HEK293 (cell line): ENCODE data around the gene BDNF.
"Not testable (repeated sequence)": the region's sequence is repeated elsewhere in the genome, so short reads cannot be mapped to it uniquely, and the experiment has no call there.

Experiments used
- CTCF ChIA-PET: fragments of 350-600 bp; formaldehyde crosslinking; extraction: SDS; loops from one replicate; lab custom pipeline; 2021; ENCODE audit warnings: antibody characterized with exemption; lab: Yijun Ruan, JAX
- POLR2A ChIA-PET: fragments of 300-600 bp; formaldehyde crosslinking; extraction: SDS; loops from one replicate; lab custom pipeline; 2020; ENCODE audit warnings: antibody characterized with exemption, inconsistent platforms; lab: Yijun Ruan, JAX
- H3K27ac ChIP-seq: fragments of 200-500 bp; sonication (Bioruptor generic); 2 replicates; pipeline ENCODE4 v1.5.1; 2014; ENCODE audit warnings: low read depth, low read length, control low read depth, inconsistent platforms; ENCODE audit errors: extremely low read depth
- H3K36me3 ChIP-seq, 2 experiments: fragments of 200-500 bp in 1 of 2; sonication (Bioruptor generic) in 1 of 2; 1 replicate in 1 of 2; 2 replicates in 1 of 2; pipeline ENCODE4 v1.5.1; 2014 to 2017; ENCODE audit warnings: inconsistent platforms in 2 of 2, low read length in 2 of 2; ENCODE audit not compliant: control insufficient read depth in 2 of 2, insufficient read depth in 1 of 2
- H3K4me1 ChIP-seq: fragments of 200-500 bp; sonication (Bioruptor generic); 2 replicates; pipeline ENCODE4 v1.5.1; 2014; ENCODE audit warnings: mild to moderate bottlenecking, low read length, inconsistent platforms; ENCODE audit not compliant: control insufficient read depth, insufficient read depth
- H3K4me3 ChIP-seq: 2 replicates; pipeline ENCODE4 v1.5.1; 2011; ENCODE audit warnings: low read depth, mild to moderate bottlenecking, control low read depth, low read length, moderate library complexity
- H3K9me3 ChIP-seq: fragments of 200-500 bp; sonication (Bioruptor generic); 2 replicates; pipeline ENCODE4 v1.5.1; 2014; ENCODE audit warnings: low read depth, low read length, inconsistent platforms; ENCODE audit not compliant: control insufficient read depth, insufficient read depth
- EGR2 ChIP-seq: fragments of 450-650 bp; formaldehyde crosslinking; IDR thresholded peaks from 2 replicates; pipeline ENCODE4 v1.5.1; 2016; ENCODE audit warnings: low read depth, missing biosample characterization, missing genetic modification characterization
- INSM2 ChIP-seq: fragments of 450-650 bp; formaldehyde crosslinking; IDR thresholded peaks from 2 replicates; pipeline ENCODE4 v1.5.1; 2016; ENCODE audit warnings: missing biosample characterization, missing genetic modification characterization
- OSR2 ChIP-seq: fragments of 450-650 bp; formaldehyde crosslinking; IDR thresholded peaks from 2 replicates; pipeline ENCODE4 v1.5.1; 2016; ENCODE audit warnings: missing biosample characterization, missing genetic modification characterization
- ZFP3 ChIP-seq: fragments of 450-650 bp; formaldehyde crosslinking; IDR thresholded peaks from 2 replicates; pipeline ENCODE4 v1.5.1; 2016; ENCODE audit warnings: low read depth, missing biosample characterization, missing genetic modification characterization
- ZNF132 ChIP-seq: fragments of 450-650 bp; formaldehyde crosslinking; IDR thresholded peaks from 2 replicates; pipeline ENCODE4 v1.5.1; 2017; ENCODE audit warnings: missing biosample characterization, missing genetic modification characterization, borderline replicate concordance
- ZNF19 ChIP-seq: fragments of 450-650 bp; formaldehyde crosslinking; IDR thresholded peaks from 2 replicates; pipeline ENCODE4; 2016; ENCODE audit warnings: missing biosample characterization, missing genetic modification characterization, low read depth
- ZNF23 ChIP-seq: fragments of 450-650 bp; formaldehyde crosslinking; IDR thresholded peaks from 2 replicates; pipeline ENCODE4 v1.5.1; 2016; ENCODE audit warnings: missing biosample characterization, missing genetic modification characterization, borderline replicate concordance
- ZNF280D ChIP-seq: fragments of 450-650 bp; formaldehyde crosslinking; IDR thresholded peaks from 2 replicates; pipeline ENCODE4 v1.5.1; 2016; ENCODE audit warnings: missing biosample characterization, missing genetic modification characterization
- ZNF311 ChIP-seq: fragments of 450-650 bp; formaldehyde crosslinking; IDR thresholded peaks from 2 replicates; pipeline ENCODE4 v1.5.1; 2017; ENCODE audit warnings: missing biosample characterization, missing genetic modification characterization, borderline replicate concordance
- ZNF488 ChIP-seq: fragments of 450-650 bp; formaldehyde crosslinking; IDR thresholded peaks from 2 replicates; pipeline ENCODE4 v1.5.1; 2016; ENCODE audit warnings: missing biosample characterization, missing genetic modification characterization
- ZNF555 ChIP-seq: fragments of 450-650 bp; formaldehyde crosslinking; conservative IDR thresholded peaks from 2 replicates; pipeline ENCODE4 v1.5.1; 2017; ENCODE audit warnings: missing biosample characterization, mild to moderate bottlenecking, missing genetic modification characterization, inconsistent platforms
- ZNF560 ChIP-seq: fragments of 450-650 bp; formaldehyde crosslinking; IDR thresholded peaks from 2 replicates; pipeline ENCODE4 v1.5.1; 2017; ENCODE audit warnings: missing biosample characterization, missing genetic modification characterization, borderline replicate concordance
- ZNF571 ChIP-seq: fragments of 450-650 bp; formaldehyde crosslinking; IDR thresholded peaks from 2 replicates; pipeline ENCODE4 v1.5.0; 2017; ENCODE audit warnings: missing biosample characterization, missing genetic modification characterization
- ZNF658 ChIP-seq: fragments of 450-650 bp; formaldehyde crosslinking; IDR thresholded peaks from 2 replicates; pipeline ENCODE4; 2016; ENCODE audit warnings: missing biosample characterization, missing genetic modification characterization
- ZNF843 ChIP-seq: fragments of 450-650 bp; formaldehyde crosslinking; IDR thresholded peaks from 2 replicates; pipeline ENCODE4 v1.5.1; 2016; ENCODE audit warnings: missing biosample characterization, missing genetic modification characterization
- ZSCAN18 ChIP-seq: fragments of 450-650 bp; formaldehyde crosslinking; IDR thresholded peaks from 2 replicates; pipeline ENCODE4 v1.5.1; 2016; ENCODE audit warnings: missing biosample characterization, missing genetic modification characterization
- TF ChIP-seq, protein P1 (sequence below): fragments of 450-650 bp; formaldehyde crosslinking; IDR thresholded peaks from 2 replicates; pipeline ENCODE4 v1.5.1; 2017; ENCODE audit warnings: missing biosample characterization, missing genetic modification characterization
- TF ChIP-seq, protein P2 (sequence below): fragments of 450-650 bp; formaldehyde crosslinking; conservative IDR thresholded peaks from 2 replicates; pipeline ENCODE4 v1.5.1; 2016; ENCODE audit warnings: low read depth, missing biosample characterization, missing genetic modification characterization

The BDNF gene

GRCh38 chr11:27665508-27666101 lies 34.6 kb downstream of the BDNF start:
- CTCF ChIA-PET = interaction anchor here (0.7 kb wide), 1 partner anchor 1146 kb away, joined by 3 read pairs; no protein-coding TSS in a partner anchor

GRCh38 chr11:27663326-27663725 lies 36.9 kb downstream of the BDNF start:
- CTCF ChIA-PET = interaction anchor here (0.7 kb wide), 1 partner anchor 136 kb away, joined by 3 read pairs; no protein-coding TSS in a partner anchor
- Histone ChIP-seq H3K9me3 (no peaks in the 10 kb centered on the region), H3K27ac (no peak overlapping the region), H3K4me3 (no peak overlapping the region), H3K4me1 (no peaks in the 10 kb centered on the region), H3K36me3 (no peaks in the 10 kb centered on the region)
- no peak for TF ChIP-seq EGR2 (tag by site-specific recombination)
- TF ChIP-seq INSM2 (tag by site-specific recombination) = no peak
- no peak for TF ChIP-seq ZNF843 (tag by site-specific recombination)
- TF ChIP-seq ZNF19 = no peak
- TF ChIP-seq ZNF488 = no peak
- POLR2A ChIA-PET = no interaction called here

More at GRCh38 chr11:27665508-27666101, 34.6 kb downstream of the BDNF start:
- H3K4me1 ChIP-seq, POLR2A ChIA-PET, H3K36me3 ChIP-seq, H3K27ac ChIP-seq, H3K4me3 ChIP-seq, H3K9me3 ChIP-seq: not testable (repeated sequence)

DNA sequence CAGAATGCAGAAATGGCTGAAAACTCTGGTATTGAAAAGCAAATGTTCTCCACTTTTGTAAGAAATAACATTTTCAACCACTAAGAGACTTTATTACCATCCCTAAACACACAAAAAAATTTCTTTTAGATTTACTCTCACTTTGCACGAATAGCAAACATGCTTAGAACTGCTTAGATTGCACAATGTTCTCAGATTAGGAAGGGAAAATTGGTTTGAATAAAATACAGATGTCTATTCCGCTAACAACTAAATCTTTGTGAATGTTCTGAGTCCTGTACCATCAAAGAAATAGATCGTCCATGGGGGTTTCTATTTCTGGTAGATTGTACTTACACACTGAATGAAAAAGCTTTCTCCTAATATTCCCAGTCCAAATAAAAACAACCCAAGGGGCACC lies 40.1 kb downstream of the BDNF start:
- Histone ChIP-seq H3K27ac (no peak overlapping the region), H3K4me1 (no peaks in the 10 kb centered on the region), H3K36me3 (no peaks in the 10 kb centered on the region), H3K9me3 (no peaks in the 10 kb centered on the region), H3K4me3 (no peak overlapping the region)
- ChIA-PET CTCF (interaction anchor here (0.5 kb wide), 1 partner anchor 171 kb away, joined by 3 read pairs; no protein-coding TSS in a partner anchor), POLR2A (no interaction called here)
- TF ChIP-seq, protein P1, sequence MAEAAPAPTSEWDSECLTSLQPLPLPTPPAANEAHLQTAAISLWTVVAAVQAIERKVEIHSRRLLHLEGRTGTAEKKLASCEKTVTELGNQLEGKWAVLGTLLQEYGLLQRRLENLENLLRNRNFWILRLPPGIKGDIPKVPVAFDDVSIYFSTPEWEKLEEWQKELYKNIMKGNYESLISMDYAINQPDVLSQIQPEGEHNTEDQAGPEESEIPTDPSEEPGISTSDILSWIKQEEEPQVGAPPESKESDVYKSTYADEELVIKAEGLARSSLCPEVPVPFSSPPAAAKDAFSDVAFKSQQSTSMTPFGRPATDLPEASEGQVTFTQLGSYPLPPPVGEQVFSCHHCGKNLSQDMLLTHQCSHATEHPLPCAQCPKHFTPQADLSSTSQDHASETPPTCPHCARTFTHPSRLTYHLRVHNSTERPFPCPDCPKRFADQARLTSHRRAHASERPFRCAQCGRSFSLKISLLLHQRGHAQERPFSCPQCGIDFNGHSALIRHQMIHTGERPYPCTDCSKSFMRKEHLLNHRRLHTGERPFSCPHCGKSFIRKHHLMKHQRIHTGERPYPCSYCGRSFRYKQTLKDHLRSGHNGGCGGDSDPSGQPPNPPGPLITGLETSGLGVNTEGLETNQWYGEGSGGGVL (tag by site-specific recombination) = no peak
- no peak for TF ChIP-seq ZNF23 (tag by site-specific recombination)
- no peak for TF ChIP-seq OSR2 (tag by site-specific recombination)
- no peak for TF ChIP-seq ZNF571 (tag by site-specific recombination)
- TF ChIP-seq ZNF555 (tag by site-specific recombination) = no peak
- no peak for TF ChIP-seq ZNF280D (tag by site-specific recombination)
- TF ChIP-seq ZNF311 (tag by site-specific recombination) = no peak
- no peak for TF ChIP-seq ZNF560 (tag by site-specific recombination)
- no peak for TF ChIP-seq ZNF132 (tag by site-specific recombination)
- TF ChIP-seq ZSCAN18 = no peak
- TF ChIP-seq ZFP3 = no peak
- TF ChIP-seq, protein P2, sequence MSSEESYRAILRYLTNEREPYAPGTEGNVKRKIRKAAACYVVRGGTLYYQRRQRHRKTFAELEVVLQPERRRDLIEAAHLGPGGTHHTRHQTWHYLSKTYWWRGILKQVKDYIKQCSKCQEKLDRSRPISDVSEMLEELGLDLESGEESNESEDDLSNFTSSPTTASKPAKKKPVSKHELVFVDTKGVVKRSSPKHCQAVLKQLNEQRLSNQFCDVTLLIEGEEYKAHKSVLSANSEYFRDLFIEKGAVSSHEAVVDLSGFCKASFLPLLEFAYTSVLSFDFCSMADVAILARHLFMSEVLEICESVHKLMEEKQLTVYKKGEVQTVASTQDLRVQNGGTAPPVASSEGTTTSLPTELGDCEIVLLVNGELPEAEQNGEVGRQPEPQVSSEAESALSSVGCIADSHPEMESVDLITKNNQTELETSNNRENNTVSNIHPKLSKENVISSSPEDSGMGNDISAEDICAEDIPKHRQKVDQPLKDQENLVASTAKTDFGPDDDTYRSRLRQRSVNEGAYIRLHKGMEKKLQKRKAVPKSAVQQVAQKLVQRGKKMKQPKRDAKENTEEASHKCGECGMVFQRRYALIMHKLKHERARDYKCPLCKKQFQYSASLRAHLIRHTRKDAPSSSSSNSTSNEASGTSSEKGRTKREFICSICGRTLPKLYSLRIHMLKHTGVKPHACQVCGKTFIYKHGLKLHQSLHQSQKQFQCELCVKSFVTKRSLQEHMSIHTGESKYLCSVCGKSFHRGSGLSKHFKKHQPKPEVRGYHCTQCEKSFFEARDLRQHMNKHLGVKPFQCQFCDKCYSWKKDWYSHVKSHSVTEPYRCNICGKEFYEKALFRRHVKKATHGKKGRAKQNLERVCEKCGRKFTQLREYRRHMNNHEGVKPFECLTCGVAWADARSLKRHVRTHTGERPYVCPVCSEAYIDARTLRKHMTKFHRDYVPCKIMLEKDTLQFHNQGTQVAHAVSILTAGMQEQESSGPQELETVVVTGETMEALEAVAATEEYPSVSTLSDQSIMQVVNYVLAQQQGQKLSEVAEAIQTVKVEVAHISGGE (tag by site-specific recombination) = no peak
- TF ChIP-seq ZNF658 (tag by site-specific recombination) = no peak
